GM18909 (cell line): ENCODE data around the gene KCTD10.
"Not testable (repeated sequence)": the region's sequence is repeated elsewhere in the genome, so short reads cannot be mapped to it uniquely, and the experiment has no call there.

Experiments
- ATAC-seq: cut with Tn5 transposase; IDR thresholded peaks from one replicate; pipeline ENCODE4 v1.9.1; 2021; ENCODE audit warnings: mild to moderate bottlenecking; ENCODE audit not compliant: unreplicated experiment, poor library complexity

The KCTD10 gene

DNA sequence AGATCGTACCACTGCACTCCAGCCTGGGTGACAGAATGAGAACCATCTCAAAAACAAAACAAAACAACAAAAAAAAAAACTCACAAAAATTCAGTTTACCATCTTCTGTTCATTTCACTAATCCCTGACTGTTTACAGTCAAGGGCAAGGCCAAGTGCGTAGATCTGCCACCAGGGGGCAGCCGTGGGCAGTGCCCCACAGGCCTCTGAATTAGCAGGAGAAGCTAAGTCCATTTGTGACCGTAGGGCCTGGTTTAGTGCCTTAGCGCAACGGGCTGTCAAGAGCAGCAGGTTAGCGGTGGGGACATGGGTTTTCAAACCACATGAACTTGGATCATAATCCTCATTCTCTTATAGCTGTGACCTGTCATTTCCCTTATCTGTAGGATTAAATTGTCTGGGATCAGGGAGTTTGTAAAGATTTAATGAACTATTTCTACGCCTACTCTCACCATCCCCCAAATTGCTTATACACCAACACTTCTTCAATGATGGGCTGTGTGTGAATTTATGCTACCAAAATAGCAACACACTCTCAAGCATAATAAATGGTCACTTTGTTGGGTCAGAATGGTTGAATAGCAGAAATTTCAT, 49.0 kb downstream of the KCTD10 start:
- peak; percentile 62 for ATAC-seq

DNA sequence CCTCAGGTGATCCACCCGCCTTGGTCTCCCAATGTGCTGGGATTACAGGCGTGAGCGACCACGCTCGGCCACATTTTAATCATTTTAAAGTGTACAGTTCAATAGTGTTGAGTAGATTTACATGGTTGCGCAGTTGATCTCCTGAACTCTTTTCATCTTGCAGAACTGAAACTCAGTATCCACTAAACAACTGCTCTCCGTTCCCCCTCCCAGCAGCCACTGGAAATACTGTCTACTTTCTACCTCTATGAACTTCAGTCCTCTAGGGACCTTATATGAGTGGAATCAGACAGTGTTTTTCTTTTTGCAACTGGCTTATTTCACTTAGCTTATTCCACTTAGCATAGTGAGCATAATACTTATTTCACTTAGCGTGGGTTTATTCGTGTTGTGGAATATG, 53.7 kb downstream of the KCTD10 start:
- no peak for ATAC-seq

DNA sequence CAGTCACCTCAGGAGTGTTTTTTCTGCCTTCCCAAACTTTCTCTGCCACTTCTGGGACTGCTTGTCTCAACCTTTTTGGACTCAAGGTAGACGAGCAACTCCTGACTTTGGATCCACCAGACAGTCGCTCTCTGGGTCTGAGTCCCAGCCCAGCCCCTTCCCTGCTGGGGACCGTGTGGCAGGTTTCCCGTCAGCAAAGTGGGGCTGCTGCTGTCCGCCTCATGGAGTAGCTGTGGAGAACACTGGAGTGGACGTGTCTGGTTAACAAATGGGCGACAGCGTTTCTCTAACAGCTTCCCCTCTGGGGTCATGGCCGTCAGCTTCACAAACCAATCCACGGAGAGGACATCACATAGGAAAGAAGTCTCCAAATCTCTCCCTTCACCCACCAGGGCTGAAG, 54.8 kb downstream of the KCTD10 start:
- ATAC-seq: no peak

DNA sequence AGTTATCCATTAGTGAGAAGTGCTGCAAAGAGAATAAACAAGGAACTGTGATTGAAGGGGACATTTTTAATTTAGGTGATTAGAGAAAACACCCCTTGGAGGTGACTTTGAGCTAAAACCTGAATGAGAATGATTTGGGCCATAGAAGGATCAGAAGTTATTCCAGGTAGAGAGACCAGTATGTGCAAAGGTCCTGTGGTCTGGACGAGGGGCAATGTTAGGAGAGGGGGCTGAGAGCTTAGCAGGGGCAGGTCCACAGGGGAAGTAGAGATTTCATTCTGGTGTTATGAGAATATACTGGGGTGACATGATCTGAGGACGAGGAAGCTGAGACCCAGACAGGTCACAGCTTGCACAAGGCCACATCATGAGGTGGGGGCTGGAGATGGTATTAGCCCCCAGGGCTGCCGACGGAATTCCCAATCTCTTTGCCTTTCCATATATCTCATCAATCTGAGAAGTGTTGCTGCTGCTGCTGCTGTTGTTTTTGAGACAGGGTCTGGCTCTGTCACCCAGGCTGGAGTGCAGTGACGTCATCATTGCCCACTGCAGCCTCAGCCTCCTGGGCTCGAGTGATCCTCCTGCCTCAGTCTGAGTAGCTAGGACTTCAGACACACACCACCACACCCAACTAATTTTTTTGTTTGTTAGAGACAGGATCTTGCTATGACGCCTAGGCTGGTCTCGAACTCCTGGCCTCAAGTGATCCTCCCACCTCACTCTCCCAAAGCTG, 55.6 kb downstream of the KCTD10 start:
- ATAC-seq: no peak

DNA sequence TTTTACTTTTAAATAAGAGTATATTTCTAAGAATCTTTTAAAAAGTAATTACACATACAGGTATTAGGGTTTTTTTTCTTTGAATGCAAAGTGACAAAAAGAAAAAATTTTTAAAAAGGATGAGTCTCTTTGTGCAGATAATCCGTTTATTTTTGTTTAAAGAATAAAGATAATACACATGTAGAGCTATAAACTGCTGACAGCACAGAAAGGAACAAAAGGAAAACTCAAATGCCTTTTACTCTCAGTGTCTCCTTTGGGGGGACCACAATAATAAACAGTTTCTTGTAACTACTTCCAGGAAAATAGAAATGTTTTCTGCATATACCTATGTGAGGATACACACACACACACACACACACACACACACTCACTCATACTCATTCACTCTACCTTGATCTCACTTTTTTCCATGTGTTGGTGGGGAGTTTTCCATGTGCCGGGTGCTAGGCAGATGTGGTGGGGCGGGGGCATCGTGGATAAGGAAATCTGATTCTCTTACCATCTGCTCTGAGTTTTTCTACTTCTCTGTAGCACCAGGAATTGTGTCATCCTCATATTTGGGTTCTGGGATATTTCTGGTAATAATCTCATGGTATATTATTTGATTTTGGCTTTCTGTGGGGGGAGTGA, 58.1 kb downstream of the KCTD10 start:
- no peak for ATAC-seq

DNA sequence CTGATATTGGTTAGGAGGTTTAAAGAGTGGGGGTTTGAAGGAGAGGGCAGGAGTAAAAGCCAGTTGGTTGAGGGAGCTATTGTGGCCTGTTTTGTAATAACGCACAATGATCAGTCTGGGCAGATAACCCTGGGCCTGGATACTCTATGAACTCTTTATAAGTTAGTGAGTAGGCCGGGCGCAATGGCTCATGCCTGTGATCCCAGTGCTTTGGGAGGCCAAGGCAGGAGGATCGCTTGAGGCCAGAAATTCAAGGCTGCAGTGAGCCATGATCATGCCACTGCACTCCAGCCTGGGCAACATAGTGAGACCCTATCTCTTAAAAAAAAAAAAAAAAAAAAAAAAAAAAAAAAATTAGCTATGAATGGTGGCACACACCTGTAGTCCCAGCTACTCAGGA, 71.0 kb downstream of the KCTD10 start:
- not testable (repeated sequence) for ATAC-seq

DNA sequence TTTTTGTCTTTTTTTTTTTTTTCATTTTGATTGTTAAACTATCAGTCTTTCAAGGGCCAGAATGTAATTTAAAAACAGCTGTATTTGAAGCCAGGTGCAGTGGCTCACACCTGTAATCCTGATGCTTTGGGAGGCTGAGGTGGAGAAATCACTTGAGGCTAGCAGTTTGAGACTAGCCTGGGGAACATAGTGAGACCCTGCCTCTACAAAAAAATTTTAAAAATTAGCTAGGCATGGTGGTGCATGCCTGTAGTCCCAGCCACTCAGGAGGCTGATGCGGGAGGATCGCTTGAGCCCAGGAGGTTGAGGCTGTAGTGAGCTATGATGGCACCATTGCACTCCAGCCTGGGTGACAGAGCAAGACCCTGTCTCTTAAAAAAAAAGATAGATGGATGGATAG, 72.3 kb downstream of the KCTD10 start:
- not testable (repeated sequence) for ATAC-seq
